Measurements from ENCODE around the gene PLEK. TPM values are rescaled to one million over a fixed set of nuclear protein-coding genes. Genes with fewer than 3 reads are reported as not detected.
A peak's percentile ranks its signal among the peaks of the same experiment; 100 is the strongest.

The PLEK gene
- total and polyA plus RNA-seq, 12 donors: 4.5 to 29.4 (median 11.7) TPM

DNA sequence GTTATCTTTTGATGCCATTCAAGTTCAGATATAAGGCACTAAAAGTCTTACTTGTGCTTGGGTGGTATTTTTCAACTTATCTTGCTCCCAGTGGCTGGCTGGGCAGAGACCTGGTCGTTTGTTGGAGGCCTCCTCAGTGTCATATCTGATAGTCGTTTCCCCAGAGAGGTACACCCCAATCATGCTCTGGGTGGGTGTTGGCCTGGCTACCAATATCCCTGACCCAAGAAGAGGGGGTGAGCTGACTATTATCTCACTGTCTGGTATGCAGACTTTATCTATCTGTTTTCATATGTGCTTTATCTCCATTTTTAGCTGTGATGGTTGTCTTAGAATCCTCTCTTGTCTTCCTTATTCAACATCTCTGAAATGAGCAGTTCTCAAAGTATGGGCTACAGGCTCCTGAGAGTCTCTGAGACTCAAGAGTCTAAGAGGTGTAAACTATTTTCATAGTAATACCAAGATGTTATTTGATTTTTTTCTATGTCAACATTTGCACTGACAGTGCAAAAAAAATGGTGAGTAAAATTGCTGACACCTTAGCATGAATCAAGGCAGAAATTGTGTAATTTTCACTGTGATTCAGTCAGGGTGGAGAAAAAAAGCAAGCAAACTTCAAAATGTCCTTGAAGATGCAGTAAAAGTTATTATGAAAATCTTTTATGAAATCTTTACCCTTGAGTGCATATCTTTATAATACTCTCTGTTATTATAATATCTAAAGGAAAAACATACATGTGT lies 12.3 kb upstream of the PLEK start:
- 20 to 34% (median 24%) methylated on average over 2 of the region's 2 CpGs for WGBS, 4 donors
- no peak for TF ChIP-seq POLR2A (IDR thresholded peaks at IDR 0.05)
- TF ChIP-seq, protein P1, sequence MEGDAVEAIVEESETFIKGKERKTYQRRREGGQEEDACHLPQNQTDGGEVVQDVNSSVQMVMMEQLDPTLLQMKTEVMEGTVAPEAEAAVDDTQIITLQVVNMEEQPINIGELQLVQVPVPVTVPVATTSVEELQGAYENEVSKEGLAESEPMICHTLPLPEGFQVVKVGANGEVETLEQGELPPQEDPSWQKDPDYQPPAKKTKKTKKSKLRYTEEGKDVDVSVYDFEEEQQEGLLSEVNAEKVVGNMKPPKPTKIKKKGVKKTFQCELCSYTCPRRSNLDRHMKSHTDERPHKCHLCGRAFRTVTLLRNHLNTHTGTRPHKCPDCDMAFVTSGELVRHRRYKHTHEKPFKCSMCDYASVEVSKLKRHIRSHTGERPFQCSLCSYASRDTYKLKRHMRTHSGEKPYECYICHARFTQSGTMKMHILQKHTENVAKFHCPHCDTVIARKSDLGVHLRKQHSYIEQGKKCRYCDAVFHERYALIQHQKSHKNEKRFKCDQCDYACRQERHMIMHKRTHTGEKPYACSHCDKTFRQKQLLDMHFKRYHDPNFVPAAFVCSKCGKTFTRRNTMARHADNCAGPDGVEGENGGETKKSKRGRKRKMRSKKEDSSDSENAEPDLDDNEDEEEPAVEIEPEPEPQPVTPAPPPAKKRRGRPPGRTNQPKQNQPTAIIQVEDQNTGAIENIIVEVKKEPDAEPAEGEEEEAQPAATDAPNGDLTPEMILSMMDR (IDR thresholded peaks at IDR 0.05): no peak
- H3K4me3 ChIP-seq: no peak overlapping the region

DNA sequence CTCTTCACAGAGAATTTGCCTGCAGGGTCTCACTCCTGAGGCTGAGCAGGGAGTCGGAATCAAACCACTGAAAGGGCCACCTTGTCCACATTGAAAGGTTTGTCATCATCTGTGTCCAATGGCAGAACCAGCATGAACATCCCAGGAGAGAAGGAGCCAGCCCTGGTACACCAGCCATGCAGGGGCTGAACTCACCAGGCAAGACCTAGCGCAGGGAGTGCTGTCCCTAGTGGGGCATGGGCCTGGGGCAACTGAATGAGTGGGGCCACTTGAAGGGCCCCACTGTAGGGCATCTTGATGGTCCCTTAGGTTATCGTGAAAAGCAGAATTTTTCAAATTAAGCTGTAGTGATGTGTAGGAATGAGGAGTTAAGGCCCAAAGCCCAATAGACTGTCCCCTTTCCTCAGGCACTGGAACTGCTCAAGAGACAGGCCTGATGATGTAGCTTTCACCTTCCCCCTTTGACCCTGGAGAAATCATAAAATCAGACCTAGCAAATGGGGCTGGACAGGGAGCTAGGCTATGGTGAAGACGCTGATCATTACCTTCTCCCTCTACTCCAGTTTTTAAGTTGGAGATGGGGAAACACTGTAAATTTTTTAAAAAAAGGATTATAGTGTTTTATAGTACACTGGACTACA lies 8.4 kb upstream of the PLEK start:
- WGBS, 4 donors: 91 to 97% (median 96%) methylated on average over 3 to 4 of the region's 4 CpGs
- H3K9me3 ChIP-seq (replicated peaks in 1 of 3): no peaks in the 10 kb centered on the region
- no peaks in the 10 kb centered on the region for H3K27me3 ChIP-seq
- H3K4me1 ChIP-seq (replicated peaks in 1 of 2): no peaks in the 10 kb centered on the region
- no peak overlapping the region for H3K4me3 ChIP-seq
- DNase-seq: no peak
- no peaks in the 10 kb centered on the region for H3K36me3 ChIP-seq (replicated peaks in 1 of 2)
- TF ChIP-seq POLR2A (IDR thresholded peaks at IDR 0.05): no peak
- TF ChIP-seq, protein P1 (IDR thresholded peaks at IDR 0.05): no peak
- H3K27ac ChIP-seq: no peak overlapping the region
- intact Hi-C loops (cut with DNase I): loop anchor here in 1 of 2 donors (5.0 kb wide), 1 partner anchor 76 kb away; no protein-coding TSS in a partner anchor

More for the DNA sequence above, 12.3 kb upstream of the PLEK start:
- no peak for DNase-seq
- Histone ChIP-seq H3K36me3 (replicated peaks in 1 of 2) (no peaks in the 10 kb centered on the region), H3K4me1 (replicated peaks in 1 of 2) (no peaks in the 10 kb centered on the region), H3K27ac (no peak overlapping the region), H3K9me3 (replicated peaks in 1 of 3) (no peaks in the 10 kb centered on the region), H3K27me3 (no peaks in the 10 kb centered on the region)
- intact Hi-C loops (cut with DNase I): no loop called here

DNA sequence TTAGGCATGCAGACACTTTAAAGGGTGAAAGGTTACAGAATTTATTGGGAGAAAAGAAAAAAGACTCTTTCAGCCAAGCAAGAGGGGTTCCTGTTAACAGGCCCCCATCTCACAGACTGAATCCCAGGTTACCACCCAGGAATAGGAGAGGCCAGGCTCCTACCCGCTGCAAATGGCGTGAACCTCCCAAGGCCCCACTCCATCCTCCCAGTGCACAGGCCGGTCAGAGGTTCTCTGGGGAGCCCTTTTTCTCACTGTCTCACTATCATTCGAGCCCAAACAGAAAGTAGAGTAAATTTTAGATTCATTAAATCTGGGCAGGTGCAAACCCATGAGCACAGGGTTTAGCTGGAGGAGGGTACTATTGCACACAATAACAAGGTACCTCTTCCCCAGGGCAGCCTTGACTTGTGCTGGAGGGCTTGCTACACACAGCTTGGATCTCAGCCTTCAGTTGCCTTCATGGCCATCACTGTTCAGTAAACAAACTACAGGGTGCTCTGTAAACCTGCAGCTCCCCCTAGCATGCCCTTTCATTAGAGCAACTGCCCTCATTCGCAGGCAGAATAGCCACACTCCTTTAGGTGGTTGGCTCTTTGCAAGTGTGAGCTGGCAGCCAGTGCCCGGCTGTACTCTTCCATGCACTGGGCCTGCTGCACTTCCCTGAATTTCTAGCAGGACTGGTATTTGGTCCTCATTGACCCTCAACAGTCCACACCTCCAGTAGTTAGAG lies 7.3 kb upstream of the PLEK start:
- H3K4me1 ChIP-seq (replicated peaks in 1 of 2): peaks cover 0 to 4% of the 10 kb centered on the region in 2 donors
- no peaks in the 10 kb centered on the region for H3K27me3 ChIP-seq
- H3K4me3 ChIP-seq: no peak overlapping the region
- TF ChIP-seq POLR2A (IDR thresholded peaks at IDR 0.05): no peak
- TF ChIP-seq, protein P1 (IDR thresholded peaks at IDR 0.05): peak in 4 of 6 experiments; percentile 33 to 40 (median 35)
- DNase-seq: peak in 6 of 7 donors; percentile 42 to 73 (median 52)
- no peak overlapping the region for H3K27ac ChIP-seq
- intact Hi-C loops (cut with DNase I): loop anchor here in 1 of 2 donors (5.0 kb wide), 1 partner anchor 75 kb away; no protein-coding TSS in a partner anchor
- 59 to 66% (median 62%) methylated on average over 6 of the region's 6 CpGs for WGBS, 4 donors
- H3K36me3 ChIP-seq (replicated peaks in 1 of 2): no peaks in the 10 kb centered on the region
- H3K9me3 ChIP-seq (replicated peaks in 1 of 3): no peaks in the 10 kb centered on the region

DNA sequence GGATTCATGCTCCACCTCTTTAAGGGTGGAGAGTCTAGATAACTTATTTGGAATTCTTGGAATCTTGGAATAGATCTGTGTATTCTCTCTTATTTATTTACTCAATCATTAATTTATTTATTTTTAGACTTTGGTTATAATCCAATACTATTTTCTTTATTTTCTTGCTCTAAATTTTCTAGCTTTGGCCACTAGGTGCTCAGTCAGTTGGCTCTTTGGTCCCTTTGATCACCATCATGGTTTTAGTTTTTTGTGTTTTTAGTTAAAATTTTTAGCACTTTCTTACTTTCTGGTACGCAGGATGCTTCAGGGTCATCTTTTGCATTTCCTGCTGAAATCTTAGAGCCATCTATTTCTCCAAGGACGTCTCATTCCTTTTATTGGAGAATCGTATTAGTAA lies 5.2 kb upstream of the PLEK start:
- Histone ChIP-seq H3K4me3 (no peak overlapping the region), H3K4me1 (replicated peaks in 1 of 2) (peaks cover 0 to 4% of the 10 kb centered on the region in 2 donors), H3K27me3 (no peaks in the 10 kb centered on the region), H3K27ac (no peak overlapping the region), H3K36me3 (replicated peaks in 1 of 2) (no peaks in the 10 kb centered on the region), H3K9me3 (replicated peaks in 1 of 3) (no peaks in the 10 kb centered on the region)
- no peak for TF ChIP-seq POLR2A (IDR thresholded peaks at IDR 0.05)
- TF ChIP-seq, protein P1 (IDR thresholded peaks at IDR 0.05): no peak
- intact Hi-C loops (cut with DNase I): loop anchor here (5.0 to 10.0 kb wide), 2 partner anchors 72 to 75 kb away; no protein-coding TSS in a partner anchor
- 56 to 71% (median 65%) methylated on average over 3 of the region's 3 CpGs for WGBS, 4 donors
- no peak for DNase-seq

Measured in adrenal gland (tissue), 12 donors.